HepG2 (cell line): Measurements from ENCODE around the gene ANO1. TPM values are rescaled to one million over a fixed set of nuclear protein-coding genes. Genes with fewer than 3 reads are reported as not detected.

Source experiments
- CCAR2 ChIP-seq: fragments of 200-400 bp; formaldehyde crosslinking; optimal IDR thresholded peaks from 2 replicates; pipeline ENCODE3; 2018; ENCODE audit warnings: low read depth, mild to moderate bottlenecking, low read length, moderate library complexity
- CEBPG ChIP-seq: IDR thresholded peaks from 2 replicates; pipeline ENCODE4 v1.6.1; 2016
- HNF1B ChIP-seq: sonication (generic); formaldehyde crosslinking; IDR thresholded peaks from 2 replicates; pipeline ENCODE4 v1.5.1; 2020; ENCODE audit warnings: mild to moderate bottlenecking, moderate library complexity, missing genetic modification reagents
- MXI1 ChIP-seq: IDR thresholded peaks from 3 replicates; pipeline ENCODE4 v1.6.1; 2012; ENCODE audit warnings: low read depth, low read length, inconsistent platforms, borderline replicate concordance
- NFAT5 ChIP-seq: sonication (generic); formaldehyde crosslinking; IDR thresholded peaks from 2 replicates; pipeline ENCODE4 v1.4.0; 2020; ENCODE audit warnings: missing genetic modification reagents
- NR2F1 ChIP-seq, 2 experiments: fragments of 450-650 bp in 1 of 2; formaldehyde crosslinking in 1 of 2; IDR thresholded peaks; 2 replicates each; pipeline versions ENCODE4 v1.5.0 to v1.6.1; 2016 to 2020; ENCODE audit warnings: mild to moderate bottlenecking in 1 of 2, missing compliant biosample characterization in 1 of 2, missing genetic modification reagents in 1 of 2, moderate library complexity in 1 of 2
- SMC3 ChIP-seq: IDR thresholded peaks from 2 replicates; pipeline ENCODE4 v1.6.1; 2011; ENCODE audit warnings: low read length, improper control_type of control experiment
- XRCC5 ChIP-seq: fragments of 200-400 bp; formaldehyde crosslinking; optimal IDR thresholded peaks from 2 replicates; pipeline ENCODE3; 2017; ENCODE audit warnings: mild to moderate bottlenecking, low read length
- ZNF597 ChIP-seq: sonication (generic); formaldehyde crosslinking; IDR thresholded peaks from 2 replicates; pipeline ENCODE4 v1.5.0; 2020; ENCODE audit warnings: missing genetic modification reagents
- ZNF782 ChIP-seq: sonication (generic); formaldehyde crosslinking; IDR thresholded peaks from 2 replicates; pipeline ENCODE4 v1.4.0; 2020; ENCODE audit warnings: missing genetic modification reagents, mild to moderate bottlenecking, borderline replicate concordance
- polyA plus RNA-seq, 8 experiments: library from polyadenylated mRNA; depleted of rRNA in 3 of 8; stranded (reverse) in 7 of 8; unstranded in 1 of 8; fragments of >200 nt; fragmentation: Illumina TruSeq in 4 of 8; extraction: Trizol in 4 of 8; gene quantifications; 2 replicates each; pipeline versions ENCODE4 v1.2.1 to v1.2.3, GENCODE V29; 2011 to 2016; ENCODE audit warnings: low read depth in 4 of 8, missing spikeins in 1 of 8, mixed read lengths in 1 of 8; ENCODE audit not compliant: insufficient read depth in 1 of 8
- total RNA-seq, 5 experiments: library from RNA; depleted of rRNA; stranded (reverse); fragments of >200 nt; fragmentation: Illumina TruSeq; extraction: Trizol; gene quantifications; 2 replicates each; pipeline ENCODE4 v1.2.3, GENCODE V29; 2016; ENCODE audit warnings: low read depth in 1 of 5
- TF ChIP-seq, protein P1 (sequence below): sonication (generic); formaldehyde crosslinking; IDR thresholded peaks from 2 replicates; pipeline ENCODE4 v1.5.0; 2020; ENCODE audit warnings: mild to moderate bottlenecking, missing genetic modification reagents
- TF ChIP-seq, protein P2 (sequence below): sonication (generic); formaldehyde crosslinking; IDR thresholded peaks from 2 replicates; pipeline ENCODE4 v1.5.0; 2020; ENCODE audit warnings: mild to moderate bottlenecking, missing genetic modification reagents
- TF ChIP-seq, protein P3 (sequence below): sonication (generic); formaldehyde crosslinking; IDR thresholded peaks from 2 replicates; pipeline ENCODE4 v1.4.0; 2020; ENCODE audit warnings: missing genetic modification reagents

ANO1 gene
- total and polyA plus RNA-seq, 2 of the 13 experiments (the other 11 are each of a cell fraction or from before 2014, with no cell fraction given): not detected

DNA sequence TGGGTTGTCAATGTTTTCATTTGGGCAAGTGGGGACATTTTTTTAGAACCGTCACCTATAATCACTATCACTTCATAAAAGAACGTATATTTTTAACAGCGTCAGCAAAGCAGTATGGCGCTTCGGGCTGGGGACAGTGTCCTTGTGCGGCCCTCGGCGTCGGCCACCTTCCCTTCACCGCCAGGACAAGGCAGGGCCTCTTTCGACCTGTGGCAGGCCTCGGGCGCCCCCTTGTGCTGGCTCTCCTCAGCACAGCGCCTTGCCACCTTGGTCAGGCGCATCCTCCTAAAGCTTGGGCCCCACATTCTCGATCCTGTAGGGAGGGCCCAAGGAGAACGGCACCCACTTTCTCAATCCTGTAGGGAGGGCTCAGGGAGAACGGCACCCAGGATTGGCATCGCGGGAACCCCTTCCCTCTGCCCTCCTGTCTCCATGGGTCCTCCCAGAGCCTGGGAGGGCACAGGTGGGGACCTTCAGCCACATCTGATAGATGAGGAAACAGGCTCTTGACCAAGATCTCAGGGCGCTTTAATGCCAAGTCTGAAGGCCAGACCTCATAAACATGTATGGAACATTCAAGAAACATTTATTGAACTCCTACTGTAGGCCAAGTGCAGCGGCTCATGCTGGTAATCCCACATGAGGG lies 113.5 kb downstream of the ANO1 start (continued):
- TF ChIP-seq ZNF782 (CRISPR knock-in tag) (no peak), CCAR2 (no peak), SMC3 (peak; percentile 48; the same call in 1 of the 2 replicates), MXI1 (no peak), CEBPG (0 out of 2 replicates have a peak, but pooled peaks have one; percentile 9), NFAT5 (CRISPR knock-in tag) (no peak), NR2F1 (CRISPR knock-in tag; IDR thresholded peaks at IDR 0.05) (no peak), HNF1B (CRISPR knock-in tag) (no peak), ZNF597 (CRISPR knock-in tag) (no peak), XRCC5 (peak; percentile 36)
- TF ChIP-seq, protein P1, sequence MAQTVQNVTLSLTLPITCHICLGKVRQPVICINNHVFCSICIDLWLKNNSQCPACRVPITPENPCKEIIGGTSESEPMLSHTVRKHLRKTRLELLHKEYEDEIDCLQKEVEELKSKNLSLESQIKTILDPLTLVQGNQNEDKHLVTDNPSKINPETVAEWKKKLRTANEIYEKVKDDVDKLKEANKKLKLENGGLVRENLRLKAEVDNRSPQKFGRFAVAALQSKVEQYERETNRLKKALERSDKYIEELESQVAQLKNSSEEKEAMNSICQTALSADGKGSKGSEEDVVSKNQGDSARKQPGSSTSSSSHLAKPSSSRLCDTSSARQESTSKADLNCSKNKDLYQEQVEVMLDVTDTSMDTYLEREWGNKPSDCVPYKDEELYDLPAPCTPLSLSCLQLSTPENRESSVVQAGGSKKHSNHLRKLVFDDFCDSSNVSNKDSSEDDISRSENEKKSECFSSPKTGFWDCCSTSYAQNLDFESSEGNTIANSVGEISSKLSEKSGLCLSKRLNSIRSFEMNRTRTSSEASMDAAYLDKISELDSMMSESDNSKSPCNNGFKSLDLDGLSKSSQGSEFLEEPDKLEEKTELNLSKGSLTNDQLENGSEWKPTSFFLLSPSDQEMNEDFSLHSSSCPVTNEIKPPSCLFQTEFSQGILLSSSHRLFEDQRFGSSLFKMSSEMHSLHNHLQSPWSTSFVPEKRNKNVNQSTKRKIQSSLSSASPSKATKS (CRISPR knock-in tag): no peak
- TF ChIP-seq, protein P2, sequence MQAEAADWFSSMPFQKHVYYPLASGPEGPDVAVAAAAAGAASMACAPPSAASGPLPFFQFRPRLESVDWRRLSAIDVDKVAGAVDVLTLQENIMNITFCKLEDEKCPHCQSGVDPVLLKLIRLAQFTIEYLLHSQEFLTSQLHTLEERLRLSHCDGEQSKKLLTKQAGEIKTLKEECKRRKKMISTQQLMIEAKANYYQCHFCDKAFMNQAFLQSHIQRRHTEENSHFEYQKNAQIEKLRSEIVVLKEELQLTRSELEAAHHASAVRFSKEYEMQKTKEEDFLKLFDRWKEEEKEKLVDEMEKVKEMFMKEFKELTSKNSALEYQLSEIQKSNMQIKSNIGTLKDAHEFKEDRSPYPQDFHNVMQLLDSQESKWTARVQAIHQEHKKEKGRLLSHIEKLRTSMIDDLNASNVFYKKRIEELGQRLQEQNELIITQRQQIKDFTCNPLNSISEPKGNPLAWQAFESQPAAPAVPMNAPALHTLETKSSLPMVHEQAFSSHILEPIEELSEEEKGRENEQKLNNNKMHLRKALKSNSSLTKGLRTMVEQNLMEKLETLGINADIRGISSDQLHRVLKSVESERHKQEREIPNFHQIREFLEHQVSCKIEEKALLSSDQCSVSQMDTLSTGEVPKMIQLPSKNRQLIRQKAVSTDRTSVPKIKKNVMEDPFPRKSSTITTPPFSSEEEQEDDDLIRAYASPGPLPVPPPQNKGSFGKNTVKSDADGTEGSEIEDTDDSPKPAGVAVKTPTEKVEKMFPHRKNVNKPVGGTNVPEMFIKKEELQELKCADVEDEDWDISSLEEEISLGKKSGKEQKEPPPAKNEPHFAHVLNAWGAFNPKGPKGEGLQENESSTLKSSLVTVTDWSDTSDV (CRISPR knock-in tag): no peak
- TF ChIP-seq, protein P3, sequence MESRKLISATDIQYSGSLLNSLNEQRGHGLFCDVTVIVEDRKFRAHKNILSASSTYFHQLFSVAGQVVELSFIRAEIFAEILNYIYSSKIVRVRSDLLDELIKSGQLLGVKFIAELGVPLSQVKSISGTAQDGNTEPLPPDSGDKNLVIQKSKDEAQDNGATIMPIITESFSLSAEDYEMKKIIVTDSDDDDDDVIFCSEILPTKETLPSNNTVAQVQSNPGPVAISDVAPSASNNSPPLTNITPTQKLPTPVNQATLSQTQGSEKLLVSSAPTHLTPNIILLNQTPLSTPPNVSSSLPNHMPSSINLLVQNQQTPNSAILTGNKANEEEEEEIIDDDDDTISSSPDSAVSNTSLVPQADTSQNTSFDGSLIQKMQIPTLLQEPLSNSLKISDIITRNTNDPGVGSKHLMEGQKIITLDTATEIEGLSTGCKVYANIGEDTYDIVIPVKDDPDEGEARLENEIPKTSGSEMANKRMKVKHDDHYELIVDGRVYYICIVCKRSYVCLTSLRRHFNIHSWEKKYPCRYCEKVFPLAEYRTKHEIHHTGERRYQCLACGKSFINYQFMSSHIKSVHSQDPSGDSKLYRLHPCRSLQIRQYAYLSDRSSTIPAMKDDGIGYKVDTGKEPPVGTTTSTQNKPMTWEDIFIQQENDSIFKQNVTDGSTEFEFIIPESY (CRISPR knock-in tag): 0 out of 2 replicates have a peak, but pooled peaks have one; percentile 18
